ENCODE measurements around the gene KSR1.
"Not testable (repeated sequence)": the region's sequence is repeated elsewhere in the genome, so short reads cannot be mapped to it uniquely, and the experiment has no call there.

Gene KSR1

GRCh38 chr17:27455236-27455913, 873 bp upstream of the KSR1 start:
- DNase-seq, result no peak

GRCh38 chr17:27456681-27457359, 572 bp downstream of the KSR1 start:
- DNase-seq, result no peak

- DNase-seq, result no peak
These were observed 1.1 kb downstream of the KSR1 start for GRCh38 chr17:27457360-27457715.

GRCh38 chr17:27457731-27458523, 1.7 kb downstream of the KSR1 start:
- no peak for DNase-seq

GRCh38 chr17:27458524-27458908, 2.3 kb downstream of the KSR1 start:
- no peak for DNase-seq

GRCh38 chr17:27459433-27459832, 3.2 kb downstream of the KSR1 start:
- DNase-seq, result no peak

- no peak for DNase-seq
These were observed 4.0 kb downstream of the KSR1 start for GRCh38 chr17:27460196-27460725.

GRCh38 chr17:27461192-27461859, 5.1 kb downstream of the KSR1 start:
- no peak for DNase-seq

GRCh38 chr17:27462149-27462548, 5.9 kb downstream of the KSR1 start:
- no peak for DNase-seq

- no peak for DNase-seq
These were observed 6.5 kb downstream of the KSR1 start for GRCh38 chr17:27462714-27463113.

GRCh38 chr17:27463235-27463677, 7.0 kb downstream of the KSR1 start:
- no peak for DNase-seq

GRCh38 chr17:27464019-27464418, 7.8 kb downstream of the KSR1 start:
- not testable (repeated sequence) for DNase-seq

- no peak for DNase-seq
These were observed 8.2 kb downstream of the KSR1 start for GRCh38 chr17:27464431-27464830.

- not testable (repeated sequence) for DNase-seq
These were observed 9.6 kb downstream of the KSR1 start for GRCh38 chr17:27465875-27466274.

GRCh38 chr17:27466376-27466742, 10.1 kb downstream of the KSR1 start:
- DNase-seq, result peak; percentile 31

- DNase-seq, result no peak
These were observed 10.6 kb downstream of the KSR1 start for GRCh38 chr17:27466743-27467375.

GRCh38 chr17:27469256-27469655, 13.0 kb downstream of the KSR1 start:
- no peak for DNase-seq

GRCh38 chr17:27471321-27472269, 15.3 kb downstream of the KSR1 start:
- DNase-seq, result no peak

- no peak for DNase-seq
These were observed 17.0 kb downstream of the KSR1 start for GRCh38 chr17:27473190-27473747.

GRCh38 chr17:27473748-27474609, 17.7 kb downstream of the KSR1 start:
- DNase-seq, result peak; percentile 94
